Non-pigmented ciliary epithelial cell (primary cell): Measurements from ENCODE around the gene ARHGAP24.
"Not testable (repeated sequence)": the region's sequence is repeated elsewhere in the genome, so short reads cannot be mapped to it uniquely, and the experiment has no call there.

Experiments used
- DNase-seq: peaks from one replicate; pipeline ENCODE4 v3.0.0-alpha.2; 2010; ENCODE audit warnings: low read depth

The ARHGAP24 gene

GRCh38 chr4:85518526-85518925, 43.6 kb downstream of the ARHGAP24 start:
- not testable (repeated sequence) for DNase-seq

GRCh38 chr4:85520765-85521749, 46.1 kb downstream of the ARHGAP24 start:
- no peak for DNase-seq

GRCh38 chr4:85522277-85522676, 47.3 kb downstream of the ARHGAP24 start:
- DNase-seq, result no peak

GRCh38 chr4:85522836-85523235, 47.9 kb downstream of the ARHGAP24 start:
- DNase-seq, result no peak

- DNase-seq, result no peak
Observed at GRCh38 chr4:85527815-85528214, 52.9 kb downstream of the ARHGAP24 start.

- no peak for DNase-seq
Observed at GRCh38 chr4:85531560-85532341, 56.8 kb downstream of the ARHGAP24 start.

GRCh38 chr4:85534120-85534519, 59.2 kb downstream of the ARHGAP24 start:
- DNase-seq, result no peak

GRCh38 chr4:85543832-85544231, 68.9 kb downstream of the ARHGAP24 start:
- DNase-seq, result peak; percentile 50

GRCh38 chr4:85544751-85545150, 69.8 kb downstream of the ARHGAP24 start:
- DNase-seq, result no peak

GRCh38 chr4:85548116-85548515, 73.2 kb downstream of the ARHGAP24 start:
- DNase-seq, result no peak

- DNase-seq, result no peak
Observed at GRCh38 chr4:85548841-85549240, 73.9 kb downstream of the ARHGAP24 start.

GRCh38 chr4:85555206-85555605, 80.3 kb downstream of the ARHGAP24 start:
- DNase-seq, result no peak

GRCh38 chr4:85556283-85556682, 81.3 kb downstream of the ARHGAP24 start:
- no peak for DNase-seq

- no peak for DNase-seq
Observed at GRCh38 chr4:85557016-85557901, 82.3 kb downstream of the ARHGAP24 start.

GRCh38 chr4:85565761-85566480, 91.0 kb downstream of the ARHGAP24 start:
- DNase-seq, result peak; percentile 64

- DNase-seq, result no peak
Observed at GRCh38 chr4:85569730-85570299, 94.9 kb downstream of the ARHGAP24 start.

- DNase-seq, result no peak
Observed at GRCh38 chr4:85570388-85570787, 95.4 kb downstream of the ARHGAP24 start.

- no peak for DNase-seq
Observed at GRCh38 chr4:85571008-85571407, 96.1 kb downstream of the ARHGAP24 start.

- DNase-seq, result no peak
Observed at GRCh38 chr4:85573270-85573669, 98.3 kb downstream of the ARHGAP24 start.

- DNase-seq, result no peak
Observed at GRCh38 chr4:85577307-85577706, 102.4 kb downstream of the ARHGAP24 start.

GRCh38 chr4:85579942-85580341, 105.0 kb downstream of the ARHGAP24 start:
- DNase-seq, result no peak
